ENCODE data around the gene LIX1L. TPM values are rescaled to one million over a fixed set of nuclear protein-coding genes. Genes with fewer than 3 reads are reported as not detected.
A peak's percentile ranks its signal among the peaks of the same experiment; 100 is the strongest.
"Not testable (repeated sequence)": the region's sequence is repeated elsewhere in the genome, so short reads cannot be mapped to it uniquely, and the experiment has no call there.

The LIX1L gene
- total RNA-seq, 1 donor from 2014 or later: 16.2 TPM

DNA sequence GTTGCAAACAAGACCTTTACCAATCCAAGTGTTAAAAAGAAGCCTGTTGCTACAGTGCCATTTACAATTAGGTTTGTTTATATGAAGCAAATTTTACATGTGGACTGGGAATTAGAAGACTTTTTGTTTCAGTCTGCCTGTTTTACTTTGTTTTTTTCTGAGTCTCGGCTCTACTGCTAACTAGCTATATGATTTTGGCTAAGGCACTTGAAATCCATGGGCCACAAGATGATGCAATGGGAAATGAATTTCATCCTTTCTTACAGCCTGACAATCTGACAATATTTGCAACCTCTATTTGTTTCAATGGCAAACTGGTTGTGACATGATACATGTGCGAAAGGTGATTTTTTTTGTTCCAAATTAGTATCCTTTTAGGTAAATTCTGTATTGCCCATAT is 35.6 kb downstream of the LIX1L start:
- Histone ChIP-seq H3K36me3 (ENCODE audit: control insufficient read depth in 3 of 3, insufficient read depth in 3 of 3, low read length in 3 of 3) (peaks cover 8 to 18% (median 8%) of the 10 kb centered on the region in 3 donors), H3K9ac (ENCODE audit: low read depth in 1 of 3, low read length in 3 of 3) (no peak overlapping the region), H3K9me3 (ENCODE audit: control insufficient read depth in 3 of 3, low read length in 3 of 3) (no peaks in the 10 kb centered on the region), H3K4me3 (ENCODE audit: low read length in 3 of 3) (no peak overlapping the region), H3K27ac (ENCODE audit: low read depth, low read length) (no peak overlapping the region), H3K4me1 (ENCODE audit: control insufficient read depth in 3 of 3, insufficient read depth in 3 of 3, low read length in 3 of 3) (peaks cover 33 to 40% (median 34%) of the 10 kb centered on the region in 3 donors), H3K27me3 (ENCODE audit: control insufficient read depth in 3 of 3, insufficient read depth in 3 of 3, low read length in 3 of 3) (no peaks in the 10 kb centered on the region)

DNA sequence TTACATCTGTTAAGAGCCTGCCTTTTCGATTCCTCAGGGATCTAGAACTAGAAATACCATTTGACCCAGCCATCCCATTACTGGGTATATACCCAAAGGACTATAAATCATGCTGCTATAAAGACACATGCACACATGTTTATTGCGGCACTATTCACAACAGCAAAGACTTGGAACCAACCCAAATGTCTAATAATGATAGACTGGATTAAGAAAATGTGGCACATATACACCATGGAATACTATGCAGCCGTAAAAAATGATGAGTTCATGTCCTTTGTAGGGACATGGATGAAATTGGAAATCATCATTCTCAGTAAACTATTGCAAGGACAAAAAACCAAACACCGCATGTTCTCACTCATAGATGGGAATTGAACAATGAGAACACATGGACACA is 37.5 kb downstream of the LIX1L start:
- not testable (repeated sequence) for H3K27ac ChIP-seq (ENCODE audit: low read depth, low read length)

DNA sequence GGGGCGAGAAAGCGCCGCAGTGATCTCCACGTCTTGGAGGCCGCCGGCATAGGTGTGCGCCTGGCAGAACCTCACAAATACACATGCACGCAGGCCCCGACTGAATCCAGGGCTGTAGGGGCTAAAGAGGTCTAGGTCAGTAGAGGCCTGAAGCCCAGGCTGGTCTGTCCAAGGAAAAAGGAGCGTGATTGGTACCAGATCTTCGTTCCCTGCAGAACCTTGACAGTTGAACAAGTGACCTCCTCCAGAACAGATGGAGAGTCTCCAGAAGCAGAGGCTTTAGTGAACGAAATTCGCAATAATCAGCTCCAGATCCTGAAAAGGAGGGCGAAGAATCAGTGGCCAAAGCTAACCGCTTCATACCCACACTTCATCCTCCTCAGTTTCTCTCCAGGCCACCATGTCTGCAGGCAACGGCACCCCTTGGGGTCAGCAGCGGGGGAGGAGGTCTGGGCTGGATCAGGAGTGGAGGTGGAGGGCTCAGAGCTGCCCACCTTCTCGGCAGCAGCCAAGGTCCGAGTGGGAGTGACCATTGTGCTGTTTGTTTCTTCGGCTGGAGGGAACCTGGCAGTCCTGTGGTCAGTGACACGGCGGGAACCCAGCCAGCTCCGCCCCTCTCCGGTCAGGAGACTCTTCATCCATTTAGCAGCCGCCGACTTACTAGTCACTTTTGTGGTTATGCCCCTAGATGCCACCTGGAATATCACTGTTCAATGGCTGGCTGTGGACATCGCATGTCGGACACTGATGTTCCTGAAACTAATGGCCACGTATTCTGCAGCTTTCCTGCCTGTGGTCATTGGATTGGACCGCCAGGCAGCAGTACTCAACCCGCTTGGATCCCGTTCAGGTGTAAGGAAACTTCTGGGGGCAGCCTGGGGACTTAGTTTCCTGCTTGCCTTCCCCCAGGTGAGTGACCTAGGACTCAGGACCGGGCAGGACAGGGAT is 38.6 kb downstream of the LIX1L start:
- H3K4me3 ChIP-seq (ENCODE audit: low read length in 3 of 3): peak overlapping the region; percentile 98 to 99 (median 99)
- H3K27me3 ChIP-seq (ENCODE audit: control insufficient read depth in 3 of 3, insufficient read depth in 3 of 3, low read length in 3 of 3): no peaks in the 10 kb centered on the region
- peak overlapping the region; percentile 90 to 97 (median 96) for H3K9ac ChIP-seq (ENCODE audit: low read depth in 1 of 3, low read length in 3 of 3)
- H3K27ac ChIP-seq (ENCODE audit: low read depth, low read length): peak overlapping the region; percentile 92
- no peaks in the 10 kb centered on the region for H3K9me3 ChIP-seq (ENCODE audit: control insufficient read depth in 3 of 3, low read length in 3 of 3)
- H3K4me1 ChIP-seq (ENCODE audit: control insufficient read depth in 3 of 3, insufficient read depth in 3 of 3, low read length in 3 of 3): peaks cover 26 to 28% (median 27%) of the 10 kb centered on the region in 3 donors
- peaks cover 12 to 23% (median 19%) of the 10 kb centered on the region in 3 donors for H3K36me3 ChIP-seq (ENCODE audit: control insufficient read depth in 3 of 3, insufficient read depth in 3 of 3, low read length in 3 of 3)

More for the DNA sequence above, 37.5 kb downstream of the LIX1L start:
- Histone ChIP-seq H3K36me3 (ENCODE audit: control insufficient read depth in 3 of 3, insufficient read depth in 3 of 3, low read length in 3 of 3) (peaks cover 12 to 23% (median 13%) of the 10 kb centered on the region in 3 donors), H3K4me1 (ENCODE audit: control insufficient read depth in 3 of 3, insufficient read depth in 3 of 3, low read length in 3 of 3) (peaks cover 26 to 28% (median 27%) of the 10 kb centered on the region in 3 donors)
- not testable (repeated sequence) for H3K4me3 ChIP-seq (ENCODE audit: low read length in 3 of 3); H3K9me3 ChIP-seq (ENCODE audit: control insufficient read depth in 3 of 3, low read length in 3 of 3); H3K9ac ChIP-seq (ENCODE audit: low read depth in 1 of 3, low read length in 3 of 3); H3K27me3 ChIP-seq (ENCODE audit: control insufficient read depth in 3 of 3, insufficient read depth in 3 of 3, low read length in 3 of 3)

DNA sequence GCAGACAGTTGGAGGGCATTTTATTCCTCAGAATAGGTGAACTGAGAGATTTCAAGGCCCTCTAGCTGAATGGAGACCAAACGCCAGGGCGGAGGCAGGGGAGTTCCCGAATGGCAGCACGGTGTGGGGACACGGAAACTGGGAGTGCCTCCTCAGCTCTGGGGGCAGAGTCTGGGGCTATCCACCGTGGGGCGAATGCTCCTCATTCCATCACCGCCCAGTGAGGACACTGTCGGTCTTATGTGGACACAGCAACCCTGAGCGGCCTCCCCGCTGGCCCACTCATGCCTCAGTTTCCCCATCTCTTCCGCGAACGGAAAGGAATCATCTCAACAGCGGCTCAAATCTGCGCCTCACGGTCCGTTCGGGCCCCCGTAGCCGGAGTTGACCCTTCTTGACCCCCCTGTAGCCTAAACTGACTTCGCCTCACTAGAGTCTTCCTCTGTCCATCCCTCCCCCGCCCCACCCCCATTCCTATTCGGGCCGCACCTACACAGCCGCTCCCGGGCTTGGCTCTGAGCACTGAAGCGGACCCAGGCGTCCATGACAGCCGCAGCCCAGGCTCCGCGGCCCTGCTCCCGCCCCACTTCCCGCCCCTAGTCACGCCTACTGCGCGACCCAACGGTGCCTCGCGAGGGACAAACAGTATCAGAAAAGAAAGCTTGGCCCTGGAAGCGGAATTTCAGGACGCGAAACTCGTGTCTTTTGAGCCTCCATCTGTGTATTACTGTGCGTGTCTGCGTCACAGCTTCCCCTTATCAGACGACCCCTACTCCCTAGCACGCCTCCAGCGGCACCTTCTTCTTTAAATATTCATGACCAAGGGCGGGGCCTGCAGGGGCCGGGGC is 39.4 kb downstream of the LIX1L start, which contains the start of gene PEX11B:
Gene PEX11B (minus strand): TSS at position 574 of the 848 bp plus-strand sequence. CDS start 29 bp downstream, at position 545.
- Histone ChIP-seq H3K36me3 (ENCODE audit: control insufficient read depth in 3 of 3, insufficient read depth in 3 of 3, low read length in 3 of 3) (peaks cover 11 to 19% (median 15%) of the 10 kb centered on the region in 3 donors), H3K9me3 (ENCODE audit: control insufficient read depth in 3 of 3, low read length in 3 of 3) (no peaks in the 10 kb centered on the region), H3K9ac (ENCODE audit: low read depth in 1 of 3, low read length in 3 of 3) (peak within 1 kb of the TSS; percentile 90 to 97 (median 96)), H3K27me3 (ENCODE audit: control insufficient read depth in 3 of 3, insufficient read depth in 3 of 3, low read length in 3 of 3) (no peaks in the 10 kb centered on the region), H3K27ac (ENCODE audit: low read depth, low read length) (peak within 1 kb of the TSS; percentile 92), H3K4me3 (ENCODE audit: low read length in 3 of 3) (peak within 1 kb of the TSS; percentile 98 to 99 (median 99)), H3K4me1 (ENCODE audit: control insufficient read depth in 3 of 3, insufficient read depth in 3 of 3, low read length in 3 of 3) (peaks cover 26 to 28% (median 27%) of the 10 kb centered on the region in 3 donors)

DNA sequence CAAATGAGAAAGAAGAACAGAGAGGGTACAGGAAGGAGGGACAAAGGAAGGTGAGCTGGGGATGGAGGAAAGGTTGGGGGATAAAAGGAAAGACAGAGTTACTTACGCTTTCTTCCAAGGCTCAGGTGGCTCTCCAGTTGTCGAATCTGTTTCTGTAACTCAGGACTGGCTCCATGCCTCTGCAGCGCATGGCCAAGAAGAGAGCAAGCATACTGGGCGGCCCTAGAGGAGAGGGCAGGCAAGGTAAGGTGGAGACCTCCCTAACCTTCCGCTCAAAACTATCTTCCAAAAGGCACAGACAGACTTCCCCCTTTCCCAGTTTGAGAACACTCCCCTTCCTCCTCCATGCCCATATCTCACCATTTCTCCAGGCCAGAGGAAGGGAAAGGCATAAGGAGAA is 40.2 kb downstream of the LIX1L start:
- Histone ChIP-seq H3K27ac (ENCODE audit: low read depth, low read length) (peak overlapping the region; percentile 92), H3K36me3 (ENCODE audit: control insufficient read depth in 3 of 3, insufficient read depth in 3 of 3, low read length in 3 of 3) (peaks cover 11 to 19% (median 13%) of the 10 kb centered on the region in 3 donors)

DNA sequence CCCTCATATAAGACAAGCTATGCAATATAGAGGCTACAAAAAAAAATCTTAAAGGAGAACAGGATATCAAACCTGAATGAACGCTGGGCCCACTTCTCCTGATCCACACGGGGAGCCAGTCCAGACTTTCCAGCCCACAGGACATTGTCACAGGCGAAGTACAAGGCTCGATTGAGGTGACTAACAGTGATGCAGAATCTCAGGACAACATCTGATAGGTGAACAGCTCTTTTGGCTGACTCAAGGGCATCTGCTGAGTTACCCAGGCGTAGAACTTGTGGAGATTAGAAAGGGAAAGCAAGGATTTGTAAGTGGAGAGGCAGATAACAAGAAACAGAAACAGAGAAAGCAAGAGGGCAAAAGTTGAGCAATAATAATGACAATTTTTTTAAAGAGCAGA is 41.1 kb downstream of the LIX1L start:
- peaks cover 16 to 27% (median 21%) of the 10 kb centered on the region in 3 donors for H3K36me3 ChIP-seq (ENCODE audit: control insufficient read depth in 3 of 3, insufficient read depth in 3 of 3, low read length in 3 of 3)
- no peaks in the 10 kb centered on the region for H3K27me3 ChIP-seq (ENCODE audit: control insufficient read depth in 3 of 3, insufficient read depth in 3 of 3, low read length in 3 of 3)
- no peak overlapping the region for H3K27ac ChIP-seq (ENCODE audit: low read depth, low read length)
- no peak overlapping the region for H3K4me3 ChIP-seq (ENCODE audit: low read length in 3 of 3)
- peak overlapping the region in 1 of 3 donors; percentile 28 for H3K9ac ChIP-seq (ENCODE audit: low read depth in 1 of 3, low read length in 3 of 3)
- H3K4me1 ChIP-seq (ENCODE audit: control insufficient read depth in 3 of 3, insufficient read depth in 3 of 3, low read length in 3 of 3): peaks cover 26 to 28% (median 27%) of the 10 kb centered on the region in 3 donors
- no peaks in the 10 kb centered on the region for H3K9me3 ChIP-seq (ENCODE audit: control insufficient read depth in 3 of 3, low read length in 3 of 3)

More for the DNA sequence above, 40.2 kb downstream of the LIX1L start:
- Histone ChIP-seq H3K4me3 (ENCODE audit: low read length in 3 of 3) (peak overlapping the region; percentile 98 to 99 (median 99)), H3K27me3 (ENCODE audit: control insufficient read depth in 3 of 3, insufficient read depth in 3 of 3, low read length in 3 of 3) (no peaks in the 10 kb centered on the region), H3K9me3 (ENCODE audit: control insufficient read depth in 3 of 3, low read length in 3 of 3) (no peaks in the 10 kb centered on the region), H3K9ac (ENCODE audit: low read depth in 1 of 3, low read length in 3 of 3) (peak overlapping the region; percentile 90 to 97 (median 96)), H3K4me1 (ENCODE audit: control insufficient read depth in 3 of 3, insufficient read depth in 3 of 3, low read length in 3 of 3) (peaks cover 26 to 28% (median 27%) of the 10 kb centered on the region in 3 donors)

DNA sequence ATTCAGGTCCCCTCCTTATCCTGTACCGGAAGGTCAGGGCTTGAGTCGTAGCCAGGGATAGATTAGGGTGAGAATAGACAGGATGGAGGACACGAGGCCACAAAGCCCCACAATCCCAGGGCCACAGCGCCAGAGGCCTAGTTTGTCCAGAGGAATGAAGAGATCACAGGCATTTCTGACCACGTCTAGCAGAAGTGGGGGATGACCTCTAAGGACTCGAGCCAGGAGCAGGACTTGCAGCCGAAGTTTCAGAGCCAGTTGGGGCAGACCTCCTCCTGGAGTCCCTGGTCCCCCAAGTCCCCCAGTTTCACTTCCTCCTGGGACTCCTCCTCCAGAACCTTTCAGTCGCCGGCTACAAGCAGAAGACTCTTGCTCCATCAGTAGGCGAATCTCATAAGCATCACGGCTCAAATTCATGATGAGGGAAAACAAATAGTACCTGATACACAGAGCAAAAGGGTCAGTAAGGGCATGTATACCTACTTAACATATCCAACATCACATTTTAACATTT is 45.6 kb downstream of the LIX1L start:
- H3K9me3 ChIP-seq (ENCODE audit: control insufficient read depth in 3 of 3, low read length in 3 of 3): no peaks in the 10 kb centered on the region
- no peak overlapping the region for H3K9ac ChIP-seq (ENCODE audit: low read depth in 1 of 3, low read length in 3 of 3)
- no peaks in the 10 kb centered on the region for H3K27me3 ChIP-seq (ENCODE audit: control insufficient read depth in 3 of 3, insufficient read depth in 3 of 3, low read length in 3 of 3)
- no peak overlapping the region for H3K4me3 ChIP-seq (ENCODE audit: low read length in 3 of 3)
- H3K36me3 ChIP-seq (ENCODE audit: control insufficient read depth in 3 of 3, insufficient read depth in 3 of 3, low read length in 3 of 3): peaks cover 22 to 38% (median 33%) of the 10 kb centered on the region in 3 donors
- no peak overlapping the region for H3K27ac ChIP-seq (ENCODE audit: low read depth, low read length)
- peaks cover 4 to 11% (median 5%) of the 10 kb centered on the region in 3 donors for H3K4me1 ChIP-seq (ENCODE audit: control insufficient read depth in 3 of 3, insufficient read depth in 3 of 3, low read length in 3 of 3)

DNA sequence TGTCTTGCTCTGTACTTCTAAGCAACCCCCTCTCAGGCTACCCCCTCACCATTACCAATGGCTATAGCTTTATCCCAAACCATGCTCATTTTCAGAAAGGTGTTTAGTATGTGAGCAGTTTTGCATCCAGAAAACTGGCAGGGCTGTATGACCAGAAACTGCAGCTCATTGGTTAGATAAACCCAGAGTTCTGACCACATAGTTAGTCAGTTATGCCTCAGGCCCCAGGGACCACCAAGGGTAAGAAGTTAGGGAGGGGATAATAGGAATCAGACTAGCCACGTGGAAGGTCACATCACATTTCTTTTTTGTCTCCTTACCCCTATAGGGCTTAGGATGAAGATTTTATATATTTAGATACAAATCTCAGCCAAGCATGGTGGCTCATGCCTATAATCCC is 49.2 kb downstream of the LIX1L start:
- Histone ChIP-seq H3K36me3 (ENCODE audit: control insufficient read depth in 3 of 3, insufficient read depth in 3 of 3, low read length in 3 of 3) (peaks cover 14 to 19% (median 19%) of the 10 kb centered on the region in 3 donors), H3K9ac (ENCODE audit: low read depth in 1 of 3, low read length in 3 of 3) (peak overlapping the region in 1 of 3 donors; percentile 19), H3K4me3 (ENCODE audit: low read length in 3 of 3) (no peak overlapping the region), H3K27ac (ENCODE audit: low read depth, low read length) (no peak overlapping the region), H3K27me3 (ENCODE audit: control insufficient read depth in 3 of 3, insufficient read depth in 3 of 3, low read length in 3 of 3) (no peaks in the 10 kb centered on the region), H3K9me3 (ENCODE audit: control insufficient read depth in 3 of 3, low read length in 3 of 3) (no peaks in the 10 kb centered on the region), H3K4me1 (ENCODE audit: control insufficient read depth in 3 of 3, insufficient read depth in 3 of 3, low read length in 3 of 3) (peaks cover 0 to 8% (median 5%) of the 10 kb centered on the region in 3 donors)

DNA sequence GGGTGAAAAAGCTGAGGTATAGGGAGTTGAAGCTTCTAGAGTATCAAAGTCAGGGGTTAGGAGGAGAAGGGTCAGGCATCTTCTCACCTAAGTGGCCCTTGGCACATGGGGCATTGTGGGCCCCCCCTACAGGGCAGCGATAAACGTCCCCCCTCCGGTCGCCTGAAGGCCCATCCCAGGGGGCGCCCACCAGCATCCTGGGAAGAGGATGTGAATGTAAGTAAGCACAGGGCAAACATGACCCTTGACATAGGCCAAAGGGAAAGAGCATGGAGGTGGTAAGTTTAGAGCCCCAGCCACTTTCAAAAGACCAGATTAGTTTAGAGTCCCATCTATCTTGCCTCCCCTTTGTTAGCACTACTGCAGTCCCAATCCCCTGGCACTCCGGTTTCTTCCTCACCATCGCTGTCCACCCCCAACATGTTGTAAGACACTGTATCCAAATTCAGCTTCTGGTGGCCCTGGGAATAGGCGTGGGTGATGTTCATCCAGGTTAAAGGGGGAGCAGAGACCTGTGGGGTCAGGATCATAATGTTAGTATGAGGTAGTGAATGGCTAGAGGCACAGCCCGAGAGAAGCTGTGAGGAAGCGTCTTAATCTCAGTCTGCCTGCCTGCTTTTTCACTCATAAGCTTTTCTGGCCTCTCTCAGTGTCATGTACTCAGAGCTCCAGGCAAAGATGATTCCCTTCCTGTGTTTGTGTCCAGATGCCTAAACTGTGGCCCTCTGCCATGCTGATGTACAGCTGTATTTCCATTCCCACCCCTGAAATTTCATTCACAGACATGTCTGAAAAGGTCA is 50.7 kb downstream of the LIX1L start:
- Histone ChIP-seq H3K27me3 (ENCODE audit: control insufficient read depth in 3 of 3, insufficient read depth in 3 of 3, low read length in 3 of 3) (no peaks in the 10 kb centered on the region), H3K9ac (ENCODE audit: low read depth in 1 of 3, low read length in 3 of 3) (no peak overlapping the region), H3K36me3 (ENCODE audit: control insufficient read depth in 3 of 3, insufficient read depth in 3 of 3, low read length in 3 of 3) (peaks cover 12 to 16% (median 15%) of the 10 kb centered on the region in 3 donors), H3K4me3 (ENCODE audit: low read length in 3 of 3) (no peak overlapping the region), H3K27ac (ENCODE audit: low read depth, low read length) (no peak overlapping the region), H3K4me1 (ENCODE audit: control insufficient read depth in 3 of 3, insufficient read depth in 3 of 3, low read length in 3 of 3) (peaks cover 0 to 8% (median 5%) of the 10 kb centered on the region in 3 donors), H3K9me3 (ENCODE audit: control insufficient read depth in 3 of 3, low read length in 3 of 3) (no peaks in the 10 kb centered on the region)

All from skeletal muscle tissue (tissue), 4 donors.